RWPE2 (cell line): Measurements from ENCODE around the gene FSD1.
A peak's percentile ranks its signal among the peaks of the same experiment; 100 is the strongest.

ENCODE experiments used
- ATAC-seq: fragments of 200-7000 bp; cut with Tn5 transposase; 3 replicates; pipeline ENCODE4 v1.9.1; 2021; ENCODE audit warnings: low read depth
- DNase-seq: peaks from one replicate; pipeline ENCODE4 v3.0.0-alpha.2; 2020; ENCODE audit warnings: low spot score
- H3K27ac ChIP-seq: fragments of 450-650 bp; 2 replicates; pipeline ENCODE4 v1.5.1; 2017; ENCODE audit warnings: mild to moderate bottlenecking; ENCODE audit not compliant: poor library complexity, severe bottlenecking
- H3K27me3 ChIP-seq: fragments of 250-450 bp; sonication (Bioruptor Pico); 2 replicates; pipeline ENCODE4 v1.5.1; 2021; ENCODE audit warnings: mild to moderate bottlenecking, moderate library complexity; ENCODE audit not compliant: insufficient read depth, poor library complexity, severe bottlenecking
- H3K36me3 ChIP-seq: fragments of 250-450 bp; sonication (Bioruptor Pico); 2 replicates; pipeline ENCODE4 v1.5.1; 2020; ENCODE audit warnings: low read depth, mild to moderate bottlenecking, moderate library complexity
- H3K4me1 ChIP-seq: fragments of 250-450 bp; sonication (Bioruptor Pico); 2 replicates; pipeline ENCODE4 v1.5.1; 2021; ENCODE audit warnings: mild to moderate bottlenecking, moderate library complexity; ENCODE audit not compliant: insufficient read depth, poor library complexity, severe bottlenecking
- H3K4me3 ChIP-seq: fragments of 250-450 bp; sonication (Bioruptor Pico); 2 replicates; pipeline ENCODE4 v1.5.1; 2021; ENCODE audit warnings: mild to moderate bottlenecking, moderate library complexity; ENCODE audit not compliant: severe bottlenecking
- H3K9me3 ChIP-seq: fragments of 250-450 bp; sonication (Bioruptor Pico); 2 replicates; pipeline ENCODE4 v1.5.1; 2021; ENCODE audit warnings: mild to moderate bottlenecking, moderate library complexity; ENCODE audit not compliant: severe bottlenecking
- CTCF ChIP-seq: fragments of 450-650 bp; IDR thresholded peaks from one replicate; pipeline ENCODE4 v1.5.1; 2017; ENCODE audit warnings: mild to moderate bottlenecking, moderate library complexity; ENCODE audit not compliant: poor library complexity, severe bottlenecking

The FSD1 gene

GRCh38 chr19:4264812-4265211 lies 39.6 kb upstream of the FSD1 start:
- Histone ChIP-seq H3K9me3 (no peaks in the 10 kb centered on the region), H3K4me3 (no peak overlapping the region), H3K27me3 (no peaks in the 10 kb centered on the region), H3K4me1 (no peaks in the 10 kb centered on the region), H3K27ac (no peak overlapping the region), H3K36me3 (peaks cover 30% of the 10 kb centered on the region)
- ATAC-seq (no peak), DNase-seq (no peak)
- no peak for TF ChIP-seq CTCF

GRCh38 chr19:4266253-4267000 lies 38.0 kb upstream of the FSD1 start:
- Histone ChIP-seq H3K4me3 (no peak overlapping the region), H3K36me3 (peaks cover 24% of the 10 kb centered on the region), H3K9me3 (no peaks in the 10 kb centered on the region), H3K27ac (no peak overlapping the region), H3K4me1 (no peaks in the 10 kb centered on the region), H3K27me3 (no peaks in the 10 kb centered on the region)
- TF ChIP-seq CTCF = no peak
- DNase-seq (no peak), ATAC-seq (no peak)

GRCh38 chr19:4267101-4267900 lies 37.1 kb upstream of the FSD1 start:
- Histone ChIP-seq H3K9me3 (no peaks in the 10 kb centered on the region), H3K27ac (no peak overlapping the region), H3K4me3 (no peak overlapping the region), H3K27me3 (no peaks in the 10 kb centered on the region), H3K4me1 (no peaks in the 10 kb centered on the region), H3K36me3 (peaks cover 24% of the 10 kb centered on the region)
- peak; percentile 52; the same call in 2 of the 3 replicates for ATAC-seq
- TF ChIP-seq CTCF = peak; percentile 75
- no peak for DNase-seq

- DNase-seq (no peak), ATAC-seq (no peak)
- H3K27ac ChIP-seq = no peak overlapping the region
- H3K4me3 ChIP-seq = no peak overlapping the region
- H3K27me3 ChIP-seq = no peaks in the 10 kb centered on the region
- peak; percentile 25 for TF ChIP-seq CTCF
- H3K36me3 ChIP-seq = peaks cover 24% of the 10 kb centered on the region
- no peaks in the 10 kb centered on the region for H3K9me3 ChIP-seq
- no peaks in the 10 kb centered on the region for H3K4me1 ChIP-seq
These were observed 36.2 kb upstream of the FSD1 start for GRCh38 chr19:4267901-4268815.
